Stimulated activated CD4-positive, alpha-beta T cell treated with anti-CD3 and anti-CD28 coated beads, Interleukin-1b, Interleukin-23, amount 100 ng/mL, for 48 hours (primary cell): ENCODE data around the gene CAPZA2.
A peak's percentile ranks its signal among the peaks of the same experiment; 100 is the strongest.
"Not testable (repeated sequence)": the region's sequence is repeated elsewhere in the genome, so short reads cannot be mapped to it uniquely, and the experiment has no call there.

Source experiments
- DNase-seq: peaks from one replicate; pipeline ENCODE4 v3.0.0-alpha.2; 2020

CAPZA2 gene

GRCh38 chr7:116862234-116862950, at the start of gene CAPZA2:
CAPZA2 (plus strand) TSS chr7:116862587; CDS start chr7:116862612, 25 bp downstream.
- peak; percentile 94 for DNase-seq

DNA sequence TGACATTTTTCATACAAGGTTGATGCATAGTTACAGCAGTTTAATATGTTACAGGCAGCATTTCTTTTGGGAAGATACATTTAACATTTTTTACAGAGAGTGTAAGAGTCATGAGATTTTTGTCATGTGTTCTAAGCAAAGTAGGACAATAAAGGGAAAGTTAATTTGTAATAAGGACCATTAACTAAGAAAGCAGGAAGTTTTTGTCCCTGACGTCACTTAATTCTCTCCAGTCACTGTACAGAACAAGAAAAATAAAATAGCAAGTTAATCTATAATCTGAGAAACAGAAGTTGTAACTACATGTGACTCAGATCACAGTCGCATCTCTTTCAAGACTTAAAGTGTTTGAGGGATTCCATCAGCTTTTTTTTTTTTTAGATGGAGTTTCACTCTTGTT, 49.5 kb upstream of the CAPZA2 start:
- DNase-seq, result no peak

GRCh38 chr7:116813371-116813770, 49.0 kb upstream of the CAPZA2 start:
- not testable (repeated sequence) for DNase-seq

DNA sequence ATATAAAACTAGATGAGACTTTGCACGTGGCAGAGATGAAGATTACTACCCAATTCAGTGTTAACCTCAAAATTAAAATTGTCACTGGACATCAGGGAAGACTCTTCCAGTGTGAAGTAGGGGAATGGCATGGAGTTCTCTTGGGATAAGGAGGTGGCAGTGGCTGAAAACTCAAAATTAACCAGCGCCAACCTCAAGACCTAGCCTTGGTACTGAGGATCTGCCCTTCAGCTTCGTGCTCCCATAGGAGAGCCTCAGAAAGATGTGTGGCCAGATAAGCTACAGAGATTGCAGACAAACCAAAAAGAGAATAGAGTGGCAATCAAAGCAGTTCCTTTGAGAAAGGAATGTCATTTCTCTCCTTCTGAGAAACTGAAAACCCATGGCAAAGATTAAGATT, 47.3 kb upstream of the CAPZA2 start:
- no peak for DNase-seq

- no peak for DNase-seq
Observed at GRCh38 chr7:116820149-116820548, 42.2 kb upstream of the CAPZA2 start.

- not testable (repeated sequence) for DNase-seq
Observed at GRCh38 chr7:116821647-116822046, 40.7 kb upstream of the CAPZA2 start.

- DNase-seq, result no peak
Observed at GRCh38 chr7:116824449-116824848, 37.9 kb upstream of the CAPZA2 start.

DNA sequence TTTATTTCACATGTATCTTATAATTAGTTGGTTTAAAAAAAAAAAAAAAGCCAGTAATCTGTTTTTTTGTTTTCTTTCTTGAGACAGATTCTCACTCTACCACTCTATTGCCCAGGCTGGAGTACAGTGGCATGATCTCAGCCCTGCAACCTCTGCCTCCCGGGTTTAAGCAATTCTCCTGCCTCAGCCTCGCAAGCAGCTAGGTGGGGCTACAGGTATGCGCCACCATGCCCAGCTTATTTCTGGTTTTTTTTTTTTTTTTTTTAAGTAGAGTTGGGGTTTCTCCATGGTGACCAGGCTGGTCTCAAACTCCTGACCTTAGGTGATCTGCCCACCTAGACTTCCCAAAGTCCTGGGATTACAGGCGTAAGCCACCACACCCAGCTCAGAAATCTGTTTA, 34.1 kb upstream of the CAPZA2 start:
- DNase-seq, result no peak

- no peak for DNase-seq
Observed at GRCh38 chr7:116829041-116829440, 33.3 kb upstream of the CAPZA2 start.

- DNase-seq, result no peak
Observed at GRCh38 chr7:116829493-116829892, 32.9 kb upstream of the CAPZA2 start.

- no peak for DNase-seq
Observed at GRCh38 chr7:116832692-116833091, 29.7 kb upstream of the CAPZA2 start.

GRCh38 chr7:116834815-116835504, 27.4 kb upstream of the CAPZA2 start:
- no peak for DNase-seq

GRCh38 chr7:116836048-116836447, 26.3 kb upstream of the CAPZA2 start:
- no peak for DNase-seq

DNA sequence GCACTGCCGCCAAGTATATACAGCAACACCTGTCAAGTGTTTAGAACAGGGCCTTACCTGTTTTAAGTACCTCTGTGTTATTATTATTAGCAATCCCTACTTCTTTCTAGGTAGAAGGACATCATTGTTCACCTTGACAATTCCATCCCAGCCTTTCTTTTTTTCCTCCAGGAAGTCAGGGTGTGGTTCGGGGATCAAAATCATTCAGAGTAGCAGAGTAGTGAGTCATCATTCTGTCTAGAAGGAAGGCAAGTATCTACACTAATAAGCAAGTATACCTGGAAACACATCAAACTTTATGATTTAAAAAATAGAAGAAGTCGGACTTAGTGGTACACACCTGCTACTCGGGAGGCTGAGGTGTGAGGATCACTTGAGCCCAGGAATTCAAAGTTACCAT, 25.5 kb upstream of the CAPZA2 start:
- no peak for DNase-seq

DNA sequence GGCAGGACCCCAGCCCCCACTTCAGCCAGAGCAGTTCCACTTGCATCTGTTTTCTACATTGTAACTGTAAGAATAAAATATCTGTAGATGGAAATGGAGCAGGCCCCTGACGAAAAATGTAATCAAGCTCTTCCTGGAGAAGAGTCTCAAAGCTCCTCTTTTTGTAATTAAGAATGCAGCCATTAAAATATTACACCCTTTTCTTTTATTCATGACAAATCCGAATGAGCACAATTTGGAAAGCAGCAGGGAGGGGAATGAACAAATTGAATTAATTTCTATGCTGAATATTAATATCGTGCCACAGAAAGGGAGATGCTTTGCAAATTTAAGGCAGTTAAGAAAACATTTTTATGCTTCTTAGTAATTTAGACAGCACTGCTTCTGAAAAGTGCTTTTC, 24.8 kb upstream of the CAPZA2 start:
- DNase-seq, result no peak

- no peak for DNase-seq
Observed at GRCh38 chr7:116840256-116840655, 22.1 kb upstream of the CAPZA2 start.

GRCh38 chr7:116842371-116842770, 20.0 kb upstream of the CAPZA2 start:
- DNase-seq, result no peak

- no peak for DNase-seq
Observed at GRCh38 chr7:116843378-116843777, 19.0 kb upstream of the CAPZA2 start.

DNA sequence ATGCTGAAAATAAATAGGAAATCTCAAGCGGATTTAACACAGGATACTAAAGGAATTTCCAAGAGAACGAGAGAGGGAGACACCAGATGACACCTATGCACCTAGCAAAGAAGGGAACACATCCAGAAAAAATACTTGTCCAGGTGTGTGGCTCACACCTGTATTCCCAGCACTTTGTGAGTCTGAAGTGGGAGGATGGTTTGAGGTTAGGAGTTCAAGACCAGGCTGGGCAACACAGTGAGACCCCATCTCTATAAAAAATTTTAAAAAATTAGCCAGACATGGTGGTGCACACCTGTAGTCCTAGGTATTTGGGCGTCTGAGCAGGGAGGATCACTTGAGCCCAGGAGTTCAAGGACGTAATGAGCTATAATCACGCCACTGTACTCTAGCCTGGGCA, 11.2 kb upstream of the CAPZA2 start:
- DNase-seq, result no peak

DNA sequence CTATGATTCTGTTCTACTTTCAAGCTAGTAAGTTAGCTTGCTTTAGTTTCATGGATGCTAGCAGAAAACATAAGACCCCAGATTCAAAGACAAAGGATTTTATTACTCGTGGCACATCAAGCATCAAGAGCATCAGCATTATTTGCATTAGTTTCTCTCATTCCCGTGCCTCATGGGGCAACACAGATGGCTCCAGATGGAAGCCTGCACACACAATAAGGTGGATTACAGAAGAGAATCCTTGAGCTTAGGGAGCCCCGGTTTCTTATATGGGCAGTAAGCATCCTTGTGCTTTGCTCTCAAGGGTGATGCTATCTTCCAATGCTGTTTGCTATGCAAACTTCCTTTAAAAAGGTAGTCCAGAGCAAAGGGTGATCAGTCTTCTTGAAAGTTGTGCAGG, 10.7 kb upstream of the CAPZA2 start:
- DNase-seq, result no peak

DNA sequence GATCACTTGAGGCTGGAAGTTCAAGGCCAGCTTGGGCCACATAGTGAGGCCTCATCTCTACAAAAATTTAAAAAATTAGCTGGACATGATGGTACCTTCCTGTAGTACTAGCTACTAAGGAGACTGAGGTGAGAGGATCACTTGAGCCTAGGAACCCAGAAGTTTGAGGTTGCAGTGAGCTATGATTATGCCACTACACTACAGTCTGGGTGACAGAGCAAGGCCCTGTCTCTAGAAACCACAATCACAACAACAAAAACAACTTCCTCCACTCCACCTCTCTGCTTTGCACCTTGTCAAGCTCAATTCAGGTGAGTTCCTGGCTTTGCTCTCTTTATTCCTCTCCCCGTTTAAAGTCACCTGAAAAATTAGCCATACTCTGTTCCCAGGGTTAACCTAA, 8.3 kb upstream of the CAPZA2 start:
- DNase-seq, result no peak

- DNase-seq, result no peak
Observed at GRCh38 chr7:116857052-116857451, 5.3 kb upstream of the CAPZA2 start.

GRCh38 chr7:116859323-116859722, 3.1 kb upstream of the CAPZA2 start:
- DNase-seq, result no peak

GRCh38 chr7:116861717-116862116, 670 bp upstream of the CAPZA2 start:
- DNase-seq, result no peak
